Upper lobe of left lung (tissue), 6 donors: ENCODE data around the gene HDGFL2. TPM values are rescaled to one million over a fixed set of nuclear protein-coding genes. Genes with fewer than 3 reads are reported as not detected.

ENCODE experiments used
- ATAC-seq, 2 donors: fragments of 200-7000 bp; cut with Tn5 transposase; one replicate each; pipeline ENCODE4 v1.9.1; 2022; ENCODE audit warnings: mild to moderate bottlenecking in 2 of 2, moderate library complexity in 2 of 2; ENCODE audit not compliant: low FRiP score in 2 of 2
- DNase-seq, 2 donors: peaks; one replicate each; pipeline ENCODE4 v3.0.0-alpha.2; 2019 to 2020
- H3K27ac ChIP-seq, 4 donors: fragments of 200-600 bp; sonication (generic); one replicate each; pipeline ENCODE4 v1.5.1; 2016 to 2019
- H3K27me3 ChIP-seq, 4 donors: fragments of 200-600 bp; sonication (generic); one replicate each; pipeline ENCODE4 v1.5.1; 2017 to 2019
- H3K36me3 ChIP-seq, 4 donors: fragments of 200-600 bp; sonication (generic); one replicate each; pipeline ENCODE4 v1.5.1; 2016 to 2019
- H3K4me1 ChIP-seq, 4 donors: fragments of 200-600 bp; sonication (generic); one replicate each; pipeline ENCODE4 v1.5.1; 2018 to 2019
- H3K4me3 ChIP-seq, 4 donors: fragments of 200-600 bp; sonication (generic); one replicate each; pipeline ENCODE4 v1.5.1; 2017 to 2019; ENCODE audit warnings: mild to moderate bottlenecking in 2 of 4, moderate library complexity in 1 of 4
- H3K9me3 ChIP-seq, 4 donors: fragments of 200-600 bp; sonication (generic); one replicate each; pipeline ENCODE4 v1.5.1; 2018 to 2019
- CTCF ChIP-seq, 6 experiments: fragments of 450-650 bp in 4 of 6; fragments of 200-600 bp in 2 of 6; sonication (generic) in 2 of 6; IDR thresholded peaks; one replicate each; pipeline ENCODE4 v1.5.1; 2016 to 2019; ENCODE audit warnings: antibody characterized with exemption in 6 of 6
- EP300 ChIP-seq, 4 donors: sonication (generic); formaldehyde crosslinking; IDR thresholded peaks; one replicate each; pipeline ENCODE4 v1.5.1; 2017; ENCODE audit warnings: antibody characterized with exemption in 4 of 4, control low read depth in 2 of 4
- POLR2A ChIP-seq, 4 donors: fragments of 450-650 bp; IDR thresholded peaks; one replicate each; pipeline ENCODE4 v1.5.1; 2016 to 2017; ENCODE audit warnings: antibody characterized with exemption in 4 of 4, mild to moderate bottlenecking in 2 of 4
- POLR2AphosphoS5 ChIP-seq, 2 donors: sonication (generic); formaldehyde crosslinking; IDR thresholded peaks; one replicate each; pipeline ENCODE4 v1.5.1; 2017; ENCODE audit warnings: antibody characterized with exemption in 2 of 2
- WGBS, 2 donors: methylation state at CpG; one replicate each; pipeline ENCODE4 v1.1.5; 2017 to 2018; 5-methylcytosine and 5-hydroxymethylcytosine counted together
- small RNA-seq, 4 donors: library from RNA; depleted of rRNA; stranded (forward); fragments of <200 nt; gene quantifications; one replicate each; pipeline ENCODE3, GENCODE V24; 2016
- total RNA-seq, 6 donors: library from RNA; depleted of rRNA in 4 of 6; stranded (reverse); fragments of >200 nt in 4 of 6; gene quantifications; one replicate each; pipeline versions ENCODE4 v1.1.0 to v1.2.1, GENCODE V29; 2016 to 2021
- donor health status: DM: no; HTN: no; CAD: no; lungs with moderate emphysema.
- donor health status: DM: no; HTN: yes; CAD: no; lungs with severe emphysema.

The HDGFL2 gene
- total RNA-seq, 6 donors from 2014 or later: 23.9 to 71.2 (median 37.6) TPM

GRCh38 chr19:4547303-4548237 lies 75.5 kb downstream of the HDGFL2 start:
- Histone ChIP-seq H3K4me1 (no peaks in the 10 kb centered on the region), H3K27me3 (no peaks in the 10 kb centered on the region), H3K36me3 (peaks cover 0 to 34% (median 0%) of the 10 kb centered on the region in 4 donors), H3K9me3 (no peaks in the 10 kb centered on the region), H3K27ac (no peak overlapping the region), H3K4me3 (no peak overlapping the region)
- TF ChIP-seq CTCF (IDR thresholded peaks at IDR 0.05): peak in 5 of 6 experiments; percentile 6 to 35 (median 14)
- no peak for TF ChIP-seq EP300 (IDR thresholded peaks at IDR 0.05)
- ATAC-seq: peak; percentile 43
- 65 to 69% methylated on average over 26 to 30 of the region's 32 CpGs for WGBS, 2 donors
- DNase-seq: peak; percentile 51 to 77

GRCh38 chr19:4548238-4548584 lies 76.1 kb downstream of the HDGFL2 start:
- Histone ChIP-seq H3K4me3 (no peak overlapping the region), H3K36me3 (peaks cover 0 to 40% (median 0%) of the 10 kb centered on the region in 4 donors), H3K27ac (no peak overlapping the region), H3K27me3 (no peaks in the 10 kb centered on the region), H3K9me3 (no peaks in the 10 kb centered on the region), H3K4me1 (no peaks in the 10 kb centered on the region)
- TF ChIP-seq EP300 (IDR thresholded peaks at IDR 0.05) (no peak), POLR2AphosphoS5 (IDR thresholded peaks at IDR 0.05) (no peak), CTCF (IDR thresholded peaks at IDR 0.05) (no peak), POLR2A (IDR thresholded peaks at IDR 0.05) (no peak)
- no peak for ATAC-seq
- peak in 1 of 2 donors; percentile 66 for DNase-seq
- 60 to 70% methylated on average over 11 to 14 of the region's 14 CpGs for WGBS, 2 donors

GRCh38 chr19:4550018-4550417 lies 77.9 kb downstream of the HDGFL2 start:
- Histone ChIP-seq H3K36me3 (peaks cover 0 to 55% (median 0%) of the 10 kb centered on the region in 4 donors), H3K4me1 (no peaks in the 10 kb centered on the region), H3K9me3 (no peaks in the 10 kb centered on the region), H3K4me3 (no peak overlapping the region), H3K27ac (no peak overlapping the region), H3K27me3 (no peaks in the 10 kb centered on the region)
- no peak for ATAC-seq
- TF ChIP-seq POLR2A (IDR thresholded peaks at IDR 0.05) (no peak), POLR2AphosphoS5 (IDR thresholded peaks at IDR 0.05) (no peak), EP300 (IDR thresholded peaks at IDR 0.05) (no peak), CTCF (IDR thresholded peaks at IDR 0.05) (no peak)
- 88 to 89% methylated on average over 18 of the region's 18 CpGs for WGBS, 2 donors
- DNase-seq: peak in 1 of 2 donors; percentile 63

GRCh38 chr19:4550479-4551050 lies 78.5 kb downstream of the HDGFL2 start:
- no peak overlapping the region for H3K4me3 ChIP-seq
- H3K27ac ChIP-seq: no peak overlapping the region
- DNase-seq (no peak), ATAC-seq (no peak)
- TF ChIP-seq EP300 (IDR thresholded peaks at IDR 0.05): no peak
- no peak for TF ChIP-seq POLR2A (IDR thresholded peaks at IDR 0.05)
- TF ChIP-seq CTCF (IDR thresholded peaks at IDR 0.05): no peak
- no peak for TF ChIP-seq POLR2AphosphoS5 (IDR thresholded peaks at IDR 0.05)
- H3K27me3 ChIP-seq: no peaks in the 10 kb centered on the region
- no peaks in the 10 kb centered on the region for H3K9me3 ChIP-seq
- H3K36me3 ChIP-seq: peaks cover 0 to 61% (median 0%) of the 10 kb centered on the region in 4 donors
- 72 to 91% methylated on average over 10 to 26 of the region's 26 CpGs for WGBS, 2 donors
- H3K4me1 ChIP-seq: no peaks in the 10 kb centered on the region

Small RNA genes within 50 kb of the gene (small RNA-seq; reads per million reads assigned to genes)
- 0 reads per million in 4 donors for gene MIR4746

Other genes with a start within 250 kb of the HDGFL2 start
- gene EBI3, start 242.8 kb upstream of the HDGFL2 start, total RNA-seq: 1 to 10 TPM; 1.7 to 7.4 (median 2.5) TPM
- gene YJU2, start 225.2 kb upstream of the HDGFL2 start, total RNA-seq: 10 to 100 TPM; 18.8 to 36.6 (median 25.4) TPM
- under 1 TPM in 1 of 6 donors, not detected in 5; 0.98 TPM for gene SHD, start 193.0 kb upstream of the HDGFL2 start, total RNA-seq
- gene TMIGD2, start 169.9 kb upstream of the HDGFL2 start, total RNA-seq: 1 to 10 TPM in 3 of 6 donors, under 1 TPM in 2, not detected in 1; 0.30 to 1.9 (median 1.3) TPM
- 1 to 10 TPM in 2 of 6 donors, under 1 TPM in 4; 0.54 to 2.1 (median 0.82) TPM for gene FSD1, start 167.7 kb upstream of the HDGFL2 start, total RNA-seq
- 10 to 100 TPM; 11.2 to 39.8 (median 14.7) TPM for gene STAP2, start 133.5 kb upstream of the HDGFL2 start, total RNA-seq
- 10 to 100 TPM in 4 of 6 donors, 1 to 10 TPM in 2; 7.7 to 37.1 (median 15.6) TPM for gene MPND, start 128.7 kb upstream of the HDGFL2 start, total RNA-seq
- gene SH3GL1, start 71.8 kb upstream of the HDGFL2 start, total RNA-seq: 10 to 100 TPM; 27.4 to 60.1 (median 53.8) TPM
- 10 to 100 TPM in 3 of 6 donors, 1 to 10 TPM in 3; 3.3 to 16.8 (median 10.1) TPM for gene CHAF1A, start 69.7 kb upstream of the HDGFL2 start, total RNA-seq
- 100 to 1,000 TPM in 4 of 6 donors, 10 to 100 TPM in 2; 48.1 to 186 (median 111) TPM for gene UBXN6, start 14.5 kb upstream of the HDGFL2 start, total RNA-seq
- 10 to 100 TPM in 1 of 6 donors, 1 to 10 TPM in 5; 1.8 to 11.5 (median 3.8) TPM for gene PLIN4, start 46.2 kb downstream of the HDGFL2 start, total RNA-seq
- 10 to 100 TPM; 13.5 to 97.4 (median 23.0) TPM for gene PLIN5, start 62.9 kb downstream of the HDGFL2 start, total RNA-seq
- 10 to 100 TPM in 4 of 6 donors, 1 to 10 TPM in 2; 7.3 to 19.9 (median 12.2) TPM for gene LRG1, start 67.7 kb downstream of the HDGFL2 start, total RNA-seq
- gene SEMA6B, start 87.4 kb downstream of the HDGFL2 start, total RNA-seq: 10 to 100 TPM in 2 of 6 donors, 1 to 10 TPM in 4; 3.4 to 33.1 (median 7.6) TPM
- gene TNFAIP8L1, start 167.2 kb downstream of the HDGFL2 start, total RNA-seq: 10 to 100 TPM in 3 of 6 donors, 1 to 10 TPM in 3; 4.4 to 17.5 (median 11.4) TPM
- gene MYDGF, start 198.0 kb downstream of the HDGFL2 start, total RNA-seq: 100 to 1,000 TPM in 1 of 6 donors, 10 to 100 TPM in 4, 1 to 10 TPM in 1; 6.3 to 121 (median 67.1) TPM